Upper lobe of left lung (tissue), 6 donors: ENCODE results near the gene NIPA2. TPM values are rescaled to one million over a fixed set of nuclear protein-coding genes. Genes with fewer than 3 reads are reported as not detected.

ENCODE experiments used
- ATAC-seq, 2 donors: fragments of 200-7000 bp; cut with Tn5 transposase; one replicate each; pipeline ENCODE4 v1.9.1; 2022; ENCODE audit warnings: mild to moderate bottlenecking in 2 of 2, moderate library complexity in 2 of 2; ENCODE audit not compliant: low FRiP score in 2 of 2
- DNase-seq, 2 donors: peaks; one replicate each; pipeline ENCODE4 v3.0.0-alpha.2; 2019 to 2020
- H3K27ac ChIP-seq, 4 donors: fragments of 200-600 bp; sonication (generic); one replicate each; pipeline ENCODE4 v1.5.1; 2016 to 2019
- H3K27me3 ChIP-seq, 4 donors: fragments of 200-600 bp; sonication (generic); one replicate each; pipeline ENCODE4 v1.5.1; 2017 to 2019
- H3K36me3 ChIP-seq, 4 donors: fragments of 200-600 bp; sonication (generic); one replicate each; pipeline ENCODE4 v1.5.1; 2016 to 2019
- H3K4me1 ChIP-seq, 4 donors: fragments of 200-600 bp; sonication (generic); one replicate each; pipeline ENCODE4 v1.5.1; 2018 to 2019
- H3K4me3 ChIP-seq, 4 donors: fragments of 200-600 bp; sonication (generic); one replicate each; pipeline ENCODE4 v1.5.1; 2017 to 2019; ENCODE audit warnings: mild to moderate bottlenecking in 2 of 4, moderate library complexity in 1 of 4
- H3K9me3 ChIP-seq, 4 donors: fragments of 200-600 bp; sonication (generic); one replicate each; pipeline ENCODE4 v1.5.1; 2018 to 2019
- EP300 ChIP-seq, 4 donors: sonication (generic); formaldehyde crosslinking; IDR thresholded peaks; one replicate each; pipeline ENCODE4 v1.5.1; 2017; ENCODE audit warnings: antibody characterized with exemption in 4 of 4, control low read depth in 2 of 4
- POLR2A ChIP-seq, 4 donors: fragments of 450-650 bp; IDR thresholded peaks; one replicate each; pipeline ENCODE4 v1.5.1; 2016 to 2017; ENCODE audit warnings: antibody characterized with exemption in 4 of 4, mild to moderate bottlenecking in 2 of 4
- POLR2AphosphoS5 ChIP-seq, 2 donors: sonication (generic); formaldehyde crosslinking; IDR thresholded peaks; one replicate each; pipeline ENCODE4 v1.5.1; 2017; ENCODE audit warnings: antibody characterized with exemption in 2 of 2
- WGBS, 2 donors: methylation state at CpG; one replicate each; pipeline ENCODE4 v1.1.5; 2017 to 2018; 5-methylcytosine and 5-hydroxymethylcytosine counted together
- total RNA-seq, 6 donors: library from RNA; depleted of rRNA in 4 of 6; stranded (reverse); fragments of >200 nt in 4 of 6; gene quantifications; one replicate each; pipeline versions ENCODE4 v1.1.0 to v1.2.1, GENCODE V29; 2016 to 2021
- TF ChIP-seq, protein P1 (sequence below), 6 experiments: fragments of 450-650 bp in 4 of 6; fragments of 200-600 bp in 2 of 6; sonication (generic) in 2 of 6; IDR thresholded peaks; one replicate each; pipeline ENCODE4 v1.5.1; 2016 to 2019; ENCODE audit warnings: antibody characterized with exemption in 6 of 6
- donor health status: DM: no; HTN: no; CAD: no; lungs with moderate emphysema.
- donor health status: DM: no; HTN: yes; CAD: no; lungs with severe emphysema.

Gene NIPA2
- total RNA-seq, 6 donors from 2014 or later: 23.0 to 55.9 (median 47.5) TPM

DNA sequence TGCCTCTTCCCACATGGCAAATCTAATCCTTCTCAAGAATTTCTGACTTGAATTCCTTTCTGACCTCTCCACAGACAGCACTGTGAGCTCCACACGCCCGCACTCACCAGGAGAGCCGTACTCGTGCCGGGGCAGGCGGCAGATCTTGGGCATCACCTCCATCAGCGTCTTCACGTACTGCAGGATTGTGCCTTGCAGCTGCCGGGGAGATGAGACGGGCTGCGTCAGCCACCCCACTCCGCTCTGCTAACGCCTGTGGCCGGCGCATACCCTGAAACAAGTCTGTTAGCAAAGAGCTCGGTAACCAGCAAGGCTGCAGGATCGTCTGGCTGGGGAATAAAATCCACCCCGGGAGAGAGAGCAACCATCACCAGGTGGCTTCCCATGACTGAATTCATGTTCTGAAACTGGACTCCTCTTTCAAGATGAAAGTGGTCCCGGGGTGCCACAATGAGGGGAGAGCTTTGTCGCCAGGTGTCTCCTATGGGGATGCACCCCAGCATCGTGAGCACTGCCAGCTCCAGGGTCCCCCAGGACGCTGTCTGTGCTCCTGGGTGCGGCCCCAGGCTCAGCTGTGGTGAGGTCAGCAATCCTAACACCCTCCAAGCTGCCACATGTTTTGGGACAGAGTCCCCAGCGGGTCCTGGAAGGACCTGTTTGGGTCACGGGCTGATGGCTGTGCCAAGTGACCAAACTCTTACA, 43.4 kb downstream of the NIPA2 start:
- TF ChIP-seq POLR2A (IDR thresholded peaks at IDR 0.05) (no peak), EP300 (IDR thresholded peaks at IDR 0.05) (no peak)
- TF ChIP-seq, protein P1, sequence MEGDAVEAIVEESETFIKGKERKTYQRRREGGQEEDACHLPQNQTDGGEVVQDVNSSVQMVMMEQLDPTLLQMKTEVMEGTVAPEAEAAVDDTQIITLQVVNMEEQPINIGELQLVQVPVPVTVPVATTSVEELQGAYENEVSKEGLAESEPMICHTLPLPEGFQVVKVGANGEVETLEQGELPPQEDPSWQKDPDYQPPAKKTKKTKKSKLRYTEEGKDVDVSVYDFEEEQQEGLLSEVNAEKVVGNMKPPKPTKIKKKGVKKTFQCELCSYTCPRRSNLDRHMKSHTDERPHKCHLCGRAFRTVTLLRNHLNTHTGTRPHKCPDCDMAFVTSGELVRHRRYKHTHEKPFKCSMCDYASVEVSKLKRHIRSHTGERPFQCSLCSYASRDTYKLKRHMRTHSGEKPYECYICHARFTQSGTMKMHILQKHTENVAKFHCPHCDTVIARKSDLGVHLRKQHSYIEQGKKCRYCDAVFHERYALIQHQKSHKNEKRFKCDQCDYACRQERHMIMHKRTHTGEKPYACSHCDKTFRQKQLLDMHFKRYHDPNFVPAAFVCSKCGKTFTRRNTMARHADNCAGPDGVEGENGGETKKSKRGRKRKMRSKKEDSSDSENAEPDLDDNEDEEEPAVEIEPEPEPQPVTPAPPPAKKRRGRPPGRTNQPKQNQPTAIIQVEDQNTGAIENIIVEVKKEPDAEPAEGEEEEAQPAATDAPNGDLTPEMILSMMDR (IDR thresholded peaks at IDR 0.05): no peak
- Histone ChIP-seq H3K9me3 (no peaks in the 10 kb centered on the region), H3K36me3 (peaks cover 27 to 66% (median 60%) of the 10 kb centered on the region in 4 donors), H3K4me1 (no peaks in the 10 kb centered on the region), H3K4me3 (no peak overlapping the region), H3K27me3 (no peaks in the 10 kb centered on the region), H3K27ac (no peak overlapping the region)
- DNase-seq (no peak), ATAC-seq (no peak)
- 92 to 93% methylated on average over 10 to 25 of the region's 25 CpGs for WGBS, 2 donors

DNA sequence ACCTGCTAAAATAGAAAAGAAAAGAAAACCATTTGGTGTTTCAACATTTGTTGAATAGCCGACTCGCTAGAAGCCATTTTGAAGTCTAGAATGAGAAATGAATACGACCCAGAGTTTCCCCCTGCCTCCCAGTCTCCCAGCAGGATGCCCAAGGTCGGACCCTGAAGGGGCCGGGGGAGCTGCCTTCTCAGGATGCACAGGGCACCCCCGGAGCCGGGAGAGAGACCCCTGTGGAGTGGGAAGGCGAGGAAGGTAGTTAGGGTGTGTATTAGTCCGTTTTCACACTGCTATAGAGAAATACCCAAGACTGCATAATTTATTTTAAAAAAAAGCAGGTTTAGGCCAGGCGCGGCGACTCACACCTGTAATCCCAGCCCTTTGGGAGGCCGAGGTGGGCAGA, 44.7 kb downstream of the NIPA2 start:
- Histone ChIP-seq H3K4me3 (no peak overlapping the region), H3K4me1 (no peaks in the 10 kb centered on the region), H3K27me3 (no peaks in the 10 kb centered on the region), H3K9me3 (no peaks in the 10 kb centered on the region), H3K27ac (no peak overlapping the region), H3K36me3 (peaks cover 24 to 64% (median 49%) of the 10 kb centered on the region in 4 donors)
- WGBS, 2 donors: 92 to 94% methylated on average over 13 of the region's 13 CpGs
- ATAC-seq: no peak
- no peak for DNase-seq
- no peak for TF ChIP-seq EP300 (IDR thresholded peaks at IDR 0.05)
- TF ChIP-seq, protein P1 (IDR thresholded peaks at IDR 0.05): no peak
- no peak for TF ChIP-seq POLR2A (IDR thresholded peaks at IDR 0.05)
- no peak for TF ChIP-seq POLR2AphosphoS5 (IDR thresholded peaks at IDR 0.05)

DNA sequence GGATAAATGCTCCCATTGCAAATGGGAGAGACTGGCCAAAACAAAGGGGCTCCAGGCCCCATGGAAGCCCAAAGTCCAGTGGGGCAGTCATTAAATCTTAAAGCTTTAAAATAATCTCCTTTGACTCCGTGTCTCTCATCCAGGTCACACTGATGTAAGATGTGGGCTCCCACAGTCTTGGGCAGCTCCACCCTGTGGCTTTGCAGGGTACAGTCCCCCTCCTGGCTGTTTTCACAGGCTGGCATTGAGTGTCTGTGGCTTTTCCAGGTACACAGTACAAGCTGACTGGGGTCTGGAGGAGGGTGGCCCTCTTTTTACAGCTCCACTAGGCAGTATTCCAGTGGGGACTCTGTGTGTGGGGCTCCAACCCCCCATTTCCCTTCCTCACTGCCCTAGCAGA, 45.9 kb downstream of the NIPA2 start:
- no peaks in the 10 kb centered on the region for H3K4me1 ChIP-seq
- H3K27me3 ChIP-seq: no peaks in the 10 kb centered on the region
- no peak for TF ChIP-seq EP300 (IDR thresholded peaks at IDR 0.05)
- TF ChIP-seq POLR2AphosphoS5 (IDR thresholded peaks at IDR 0.05): no peak
- no peak for TF ChIP-seq POLR2A (IDR thresholded peaks at IDR 0.05)
- TF ChIP-seq, protein P1 (IDR thresholded peaks at IDR 0.05): no peak
- H3K4me3 ChIP-seq: no peak overlapping the region
- DNase-seq (no peak), ATAC-seq (no peak)
- 48 to 82% methylated on average over 1 of the region's 1 CpG for WGBS, 2 donors
- H3K36me3 ChIP-seq: peaks cover 24 to 66% (median 45%) of the 10 kb centered on the region in 4 donors
- H3K9me3 ChIP-seq: no peaks in the 10 kb centered on the region
- no peak overlapping the region for H3K27ac ChIP-seq

DNA sequence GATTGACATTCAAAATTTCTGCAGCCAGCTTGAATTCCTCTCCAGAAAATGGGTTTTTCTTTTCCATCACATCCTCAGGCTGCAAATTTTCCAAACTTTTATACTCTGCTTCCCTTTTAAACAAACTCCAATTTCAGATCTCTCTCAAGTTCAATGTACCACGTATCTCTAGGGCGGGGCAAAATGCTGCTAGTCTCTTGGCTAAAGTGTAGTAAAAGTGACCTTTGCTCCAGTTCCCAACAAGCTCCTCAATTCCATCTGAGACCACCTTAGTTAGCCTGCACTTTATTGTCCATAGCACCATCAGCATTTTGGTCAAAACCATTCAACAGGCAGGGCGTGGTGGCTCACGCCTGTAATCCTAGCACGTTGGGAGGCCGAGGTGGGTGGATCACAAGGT, 46.7 kb downstream of the NIPA2 start:
- Histone ChIP-seq H3K27me3 (no peaks in the 10 kb centered on the region), H3K36me3 (peaks cover 20 to 63% (median 44%) of the 10 kb centered on the region in 4 donors), H3K4me3 (no peak overlapping the region), H3K4me1 (no peaks in the 10 kb centered on the region), H3K27ac (no peak overlapping the region), H3K9me3 (no peaks in the 10 kb centered on the region)
- ATAC-seq (no peak), DNase-seq (no peak)
- TF ChIP-seq POLR2AphosphoS5 (IDR thresholded peaks at IDR 0.05): no peak
- no peak for TF ChIP-seq POLR2A (IDR thresholded peaks at IDR 0.05)
- TF ChIP-seq, protein P1 (IDR thresholded peaks at IDR 0.05): no peak
- TF ChIP-seq EP300 (IDR thresholded peaks at IDR 0.05): no peak
- 97 to 99% methylated on average over 6 of the region's 6 CpGs for WGBS, 2 donors
